Spinal cord (tissue), 10 donors: ENCODE measurements around the gene ZNF518A. TPM values are rescaled to one million over a fixed set of nuclear protein-coding genes. Genes with fewer than 3 reads are reported as not detected.
"Not testable (repeated sequence)": the region's sequence is repeated elsewhere in the genome, so short reads cannot be mapped to it uniquely, and the experiment has no call there.

Experiments
- DNase-seq, 6 donors: peaks; one replicate each; pipeline versions ENCODE4 v3.0.0 to v3.0.0-alpha.2; 2013 to 2015; ENCODE audit warnings: low spot score in 6 of 6, low read depth in 4 of 6
- H3K27ac ChIP-seq: one replicate; pipeline ENCODE4 v1.5.1; 2013; ENCODE audit warnings: low read depth, low read length, control low read depth
- H3K27me3 ChIP-seq: one replicate; pipeline ENCODE4 v1.6.1; 2013; ENCODE audit warnings: low read length; ENCODE audit not compliant: control insufficient read depth, insufficient read depth
- H3K36me3 ChIP-seq: one replicate; pipeline ENCODE4 v1.6.1; 2013; ENCODE audit warnings: low read length; ENCODE audit not compliant: control insufficient read depth, insufficient read depth
- H3K4me1 ChIP-seq: one replicate; pipeline ENCODE4 v1.6.1; 2013; ENCODE audit warnings: low read length; ENCODE audit not compliant: control insufficient read depth, insufficient read depth
- H3K4me3 ChIP-seq: one replicate; pipeline ENCODE4 v1.5.1; 2013; ENCODE audit warnings: low read depth, low read length, control low read depth
- H3K9me3 ChIP-seq: one replicate; pipeline ENCODE4 v1.6.1; 2013; ENCODE audit warnings: low read length; ENCODE audit not compliant: control insufficient read depth, insufficient read depth
- WGBS: methylation state at CpG from one replicate; pipeline ENCODE4 v1.1.5; 2013; ENCODE audit warnings: missing lambda C conversion rate; ENCODE audit not compliant: insufficient coverage; 5-methylcytosine and 5-hydroxymethylcytosine counted together
- polyA plus RNA-seq, 2 donors: library from polyadenylated mRNA; unstranded; fragments of 120-200 nt; gene quantifications; one replicate each; pipeline ENCODE4 v1.2.1, GENCODE V29; 2013; ENCODE audit not compliant: insufficient read length in 2 of 2
- total RNA-seq, 2 donors: library from RNA; depleted of rRNA in 1 of 2; stranded (reverse); fragments of 120-200 nt in 1 of 2; fragments of >200 nt in 1 of 2; gene quantifications; one replicate each; pipeline versions ENCODE4 v1.2.3 to v1.2.4, GENCODE V29; 2013 to 2014
- donor health status: healthy.

ZNF518A gene
- total and polyA plus RNA-seq, 4 donors, result 28.3 to 82.6 (median 34.3) TPM

- no peaks in the 10 kb centered on the region for H3K4me1 ChIP-seq
- DNase-seq, result no peak
- no peak overlapping the region for H3K27ac ChIP-seq
- no peaks in the 10 kb centered on the region for H3K36me3 ChIP-seq
- H3K9me3 ChIP-seq, result peaks cover 8% of the 10 kb centered on the region
- no peaks in the 10 kb centered on the region for H3K27me3 ChIP-seq
- H3K4me3 ChIP-seq, result no peak overlapping the region
Measured at GRCh38 chr10:96170230-96170629, 40.1 kb downstream of the ZNF518A start.

GRCh38 chr10:96172666-96173065 lies 42.6 kb downstream of the ZNF518A start:
- Histone ChIP-seq H3K27me3 (no peaks in the 10 kb centered on the region), H3K27ac (no peak overlapping the region), H3K4me3 (no peak overlapping the region), H3K4me1 (no peaks in the 10 kb centered on the region), H3K9me3 (peaks cover 8% of the 10 kb centered on the region), H3K36me3 (no peaks in the 10 kb centered on the region)
- DNase-seq, result no peak
- no CpG with 5 or more reads among the region's 1 CpG for whole genome bisulfite sequencing

GRCh38 chr10:96176985-96177384 lies 46.9 kb downstream of the ZNF518A start:
- H3K36me3 ChIP-seq, result no peaks in the 10 kb centered on the region
- H3K9me3 ChIP-seq, result peaks cover 5% of the 10 kb centered on the region
- no CpG with 5 or more reads among the region's 1 CpG for WGBS
- DNase-seq, result no peak
- no peaks in the 10 kb centered on the region for H3K4me1 ChIP-seq
- H3K27ac ChIP-seq, result no peak overlapping the region
- H3K4me3 ChIP-seq, result no peak overlapping the region
- no peaks in the 10 kb centered on the region for H3K27me3 ChIP-seq

GRCh38 chr10:96188421-96188820 lies 58.3 kb downstream of the ZNF518A start:
- H3K27ac ChIP-seq, result no peak overlapping the region
- DNase-seq, result no peak
- H3K36me3 ChIP-seq, result no peaks in the 10 kb centered on the region
- H3K4me3 ChIP-seq, result no peak overlapping the region
- H3K4me1 ChIP-seq, result no peaks in the 10 kb centered on the region
- no CpG with 5 or more reads among the region's 2 CpGs for WGBS
- H3K9me3 ChIP-seq, result no peaks in the 10 kb centered on the region
- no peaks in the 10 kb centered on the region for H3K27me3 ChIP-seq

- WGBS, result 100% methylated on average over 1 of the region's 1 CpG
Measured at GRCh38 chr10:96188916-96189315, 58.8 kb downstream of the ZNF518A start.

GRCh38 chr10:96189505-96189904 lies 59.4 kb downstream of the ZNF518A start:
- not testable (repeated sequence) for H3K4me3 ChIP-seq, DNase-seq, H3K9me3 ChIP-seq, H3K4me1 ChIP-seq, H3K36me3 ChIP-seq, H3K27me3 ChIP-seq, H3K27ac ChIP-seq
- WGBS, result no CpG with 5 or more reads among the region's 1 CpG

More at GRCh38 chr10:96188916-96189315, 58.8 kb downstream of the ZNF518A start:
- H3K4me1 ChIP-seq, result no peaks in the 10 kb centered on the region
- H3K9me3 ChIP-seq, result no peaks in the 10 kb centered on the region
- DNase-seq, result no peak
- H3K4me3 ChIP-seq, result no peak overlapping the region
- H3K27me3 ChIP-seq, result no peaks in the 10 kb centered on the region
- H3K36me3 ChIP-seq, result no peaks in the 10 kb centered on the region
- no peak overlapping the region for H3K27ac ChIP-seq

GRCh38 chr10:96201525-96201924 lies 71.4 kb downstream of the ZNF518A start:
- WGBS, result no CpG with 5 or more reads among the region's 1 CpG
- DNase-seq, result no peak
- H3K36me3 ChIP-seq, result no peaks in the 10 kb centered on the region
- no peaks in the 10 kb centered on the region for H3K27me3 ChIP-seq
- no peaks in the 10 kb centered on the region for H3K4me1 ChIP-seq
- no peaks in the 10 kb centered on the region for H3K9me3 ChIP-seq
- no peak overlapping the region for H3K4me3 ChIP-seq
- H3K27ac ChIP-seq, result no peak overlapping the region

- Histone ChIP-seq H3K4me1 (no peaks in the 10 kb centered on the region), H3K27ac (no peak overlapping the region), H3K4me3 (no peak overlapping the region), H3K27me3 (no peaks in the 10 kb centered on the region), H3K36me3 (no peaks in the 10 kb centered on the region), H3K9me3 (no peaks in the 10 kb centered on the region)
- WGBS, result 100% methylated on average over 1 of the region's 1 CpG
- DNase-seq, result no peak
Measured at GRCh38 chr10:96205580-96205979, 75.5 kb downstream of the ZNF518A start.

- Histone ChIP-seq H3K27ac (no peak overlapping the region), H3K9me3 (no peaks in the 10 kb centered on the region), H3K4me1 (no peaks in the 10 kb centered on the region), H3K36me3 (no peaks in the 10 kb centered on the region), H3K4me3 (no peak overlapping the region), H3K27me3 (no peaks in the 10 kb centered on the region)
- no peak for DNase-seq
- 86% methylated on average over 1 of the region's 2 CpGs for WGBS
Measured at GRCh38 chr10:96208271-96208670, 78.2 kb downstream of the ZNF518A start.

- DNase-seq, result no peak
- WGBS, result no CpG with 5 or more reads among the region's 5 CpGs
- no peaks in the 10 kb centered on the region for H3K9me3 ChIP-seq
Measured at GRCh38 chr10:96208946-96209345, 78.8 kb downstream of the ZNF518A start.

More at GRCh38 chr10:96208946-96209345, 78.8 kb downstream of the ZNF518A start:
- H3K4me3 ChIP-seq, result no peak overlapping the region
- H3K27ac ChIP-seq, result no peak overlapping the region
- no peaks in the 10 kb centered on the region for H3K36me3 ChIP-seq
- H3K4me1 ChIP-seq, result no peaks in the 10 kb centered on the region
- no peaks in the 10 kb centered on the region for H3K27me3 ChIP-seq
